HG03354 (cell line): ENCODE results near the gene HIPK2.
"Not testable (repeated sequence)": the region's sequence is repeated elsewhere in the genome, so short reads cannot be mapped to it uniquely, and the experiment has no call there.

Experiments used
- ATAC-seq: cut with Tn5 transposase; IDR thresholded peaks from one replicate; pipeline ENCODE4 v1.9.1; 2021; ENCODE audit warnings: mild to moderate bottlenecking; ENCODE audit not compliant: unreplicated experiment, poor library complexity, severe bottlenecking

The HIPK2 gene

DNA sequence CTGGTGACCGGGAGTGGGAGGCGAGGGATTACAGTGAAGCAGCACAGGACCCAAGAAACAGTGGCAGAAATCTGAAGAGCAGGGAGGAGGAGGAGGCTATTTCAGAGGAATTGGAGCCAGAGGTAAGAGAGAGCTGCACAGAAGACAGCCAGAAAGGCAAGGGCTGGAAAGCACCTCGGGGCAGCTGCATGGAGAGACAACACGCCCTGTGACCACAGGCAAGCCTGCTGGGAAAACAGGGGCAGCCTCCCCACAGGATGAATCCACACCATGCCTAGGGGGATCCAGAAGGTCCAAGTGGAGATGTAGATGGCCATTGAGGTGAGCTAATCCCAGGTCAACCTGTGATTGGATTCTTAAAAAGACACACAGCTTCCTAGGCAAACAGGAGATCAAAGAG lies 135.5 kb downstream of the HIPK2 start:
- no peak for ATAC-seq

DNA sequence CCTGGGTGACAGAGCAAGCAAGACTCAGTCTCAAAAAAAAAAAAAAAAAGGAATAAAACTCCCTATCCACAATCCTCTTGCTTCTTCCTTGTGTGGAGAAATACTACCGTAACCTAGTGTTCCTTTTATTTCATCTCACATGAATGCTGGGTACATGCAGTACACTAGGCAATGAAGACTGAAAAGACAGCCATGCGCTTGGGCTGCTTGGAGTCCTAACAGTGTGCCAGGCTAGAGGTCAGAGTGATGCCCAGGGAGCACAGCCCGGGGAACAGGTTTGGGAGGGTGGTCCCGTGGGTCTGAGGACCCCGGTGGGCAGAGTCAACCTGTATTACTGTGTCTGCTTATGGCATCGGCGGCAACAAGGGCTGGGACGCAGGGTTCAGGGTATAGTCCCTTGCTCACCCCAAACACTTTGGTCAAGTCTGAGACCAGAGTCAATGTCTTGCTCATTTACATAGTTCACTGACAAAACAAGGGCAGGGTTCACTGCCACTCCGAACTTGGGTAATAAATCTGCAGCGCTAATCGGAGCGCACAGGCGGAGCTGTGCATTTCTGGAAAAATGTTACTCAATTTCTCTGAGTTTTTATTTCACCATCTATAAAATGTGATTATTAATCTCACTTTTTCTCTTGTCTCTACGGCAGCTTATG lies 136.3 kb downstream of the HIPK2 start:
- ATAC-seq = no peak

DNA sequence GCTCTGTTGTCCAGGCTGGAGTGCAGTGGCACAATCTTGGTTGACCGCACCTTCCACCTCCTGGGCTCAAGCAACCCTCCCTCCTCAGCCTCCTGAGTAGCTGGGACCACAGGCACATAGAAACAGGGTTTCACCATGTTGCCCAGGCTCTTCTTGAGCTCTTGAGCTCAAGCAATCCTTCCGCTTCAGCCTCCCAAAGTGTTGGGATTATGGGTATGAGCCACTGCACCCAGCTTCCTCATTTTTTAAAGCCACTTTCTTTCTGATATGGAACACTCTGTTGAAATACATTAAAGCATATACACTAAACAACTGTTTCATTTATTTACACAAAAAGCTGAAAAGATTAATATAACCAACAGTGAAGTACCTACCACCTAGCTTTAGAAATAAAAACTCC lies 137.1 kb downstream of the HIPK2 start:
- no peak for ATAC-seq

DNA sequence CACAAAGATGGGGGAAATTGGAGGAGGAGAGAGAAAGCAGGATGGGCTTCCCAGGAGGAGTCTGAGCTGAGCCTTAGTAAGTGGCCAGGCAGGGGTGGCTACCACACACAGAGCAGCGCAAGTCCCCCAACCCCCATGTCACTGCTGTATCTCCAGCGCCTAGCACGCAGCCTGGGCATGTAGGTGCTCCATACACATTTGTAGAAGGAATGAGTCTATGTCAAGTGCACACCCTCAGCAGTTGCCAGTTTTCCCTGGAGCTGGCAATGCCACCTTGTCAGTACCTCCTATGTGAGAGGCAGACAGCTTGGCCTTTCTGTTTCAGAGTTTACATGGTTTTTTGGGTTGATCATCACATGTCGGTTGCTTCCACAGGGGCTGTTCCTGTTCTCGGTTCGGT lies 138.2 kb downstream of the HIPK2 start:
- no peak for ATAC-seq

DNA sequence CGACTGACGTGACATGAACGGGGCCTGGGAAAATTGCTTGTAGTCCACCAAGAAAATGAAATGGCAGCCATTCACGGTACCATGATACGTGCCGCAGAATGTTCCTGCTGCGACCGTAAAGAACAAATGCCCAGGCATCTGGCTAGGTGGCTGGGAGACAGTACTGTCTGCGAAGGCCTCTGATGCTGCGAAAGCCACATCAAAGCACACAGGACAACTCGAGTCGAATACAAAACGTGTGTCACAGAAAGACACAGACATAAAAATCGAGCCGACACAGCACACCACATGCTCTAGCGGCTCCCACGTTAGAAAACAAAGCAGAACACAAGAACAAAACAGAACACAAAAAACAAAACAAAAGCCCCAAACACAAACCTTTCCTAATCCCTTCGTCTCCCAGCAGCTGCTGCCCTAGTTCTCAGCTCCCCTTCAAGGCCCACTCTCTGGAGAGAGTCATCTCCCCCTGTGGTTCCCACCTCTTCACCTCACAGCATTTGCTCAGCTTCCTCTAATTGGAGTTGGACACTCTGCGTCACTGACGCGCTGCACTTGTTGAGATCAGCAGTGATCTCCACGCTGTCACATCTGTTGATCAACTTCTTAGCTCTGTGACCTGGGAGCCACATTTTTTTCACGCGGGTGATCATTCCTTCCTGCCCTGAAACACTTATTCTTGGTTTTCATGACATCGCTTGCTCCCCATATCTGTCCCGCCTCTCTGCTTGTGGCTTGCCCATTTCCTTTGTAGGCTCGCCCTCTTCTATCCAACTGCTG lies 142.1 kb downstream of the HIPK2 start:
- ATAC-seq = no peak

DNA sequence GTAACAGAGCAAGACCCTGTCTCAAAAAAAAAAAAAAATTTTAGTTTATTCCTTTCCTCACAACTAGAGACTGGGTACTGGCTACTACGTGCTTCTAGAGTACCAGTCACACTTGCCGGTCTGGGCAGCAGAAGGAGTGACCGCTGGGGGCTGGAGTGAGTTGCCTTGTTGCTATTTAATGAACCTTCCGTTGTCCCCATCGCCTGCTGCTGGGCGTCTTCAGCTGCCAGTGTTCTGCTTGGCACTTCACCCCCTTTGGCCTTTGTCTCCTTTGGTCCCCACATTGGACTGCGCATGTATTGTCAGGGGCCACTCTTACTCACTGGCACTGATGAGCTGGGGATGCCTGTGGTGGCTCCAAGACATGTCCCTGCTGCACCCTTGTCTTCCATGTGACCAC lies 143.7 kb downstream of the HIPK2 start:
- ATAC-seq = no peak

DNA sequence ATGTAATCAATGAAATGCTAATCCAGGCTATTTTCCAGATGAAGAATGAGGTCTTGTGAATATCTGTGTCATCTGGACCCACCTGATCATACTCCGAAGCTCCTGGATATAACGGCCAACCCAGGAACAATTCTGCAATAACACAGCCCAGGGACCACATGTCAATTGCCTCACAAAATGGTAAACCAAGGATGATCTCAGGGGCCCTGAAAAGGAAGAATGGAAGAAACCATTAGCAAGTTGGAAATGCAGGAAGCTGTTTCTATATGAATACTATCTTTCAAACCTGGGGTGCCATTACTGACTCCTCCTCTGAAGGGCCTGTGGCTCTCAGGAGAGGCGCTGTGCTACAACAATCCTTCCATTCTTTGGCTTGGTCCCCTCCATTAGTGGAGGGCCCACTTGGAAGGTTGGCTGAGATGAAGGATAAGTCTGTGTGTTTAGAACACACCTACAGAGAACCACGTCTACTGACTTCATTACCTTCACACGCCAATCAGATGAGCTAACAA lies 146.2 kb downstream of the HIPK2 start:
- ATAC-seq = no peak

DNA sequence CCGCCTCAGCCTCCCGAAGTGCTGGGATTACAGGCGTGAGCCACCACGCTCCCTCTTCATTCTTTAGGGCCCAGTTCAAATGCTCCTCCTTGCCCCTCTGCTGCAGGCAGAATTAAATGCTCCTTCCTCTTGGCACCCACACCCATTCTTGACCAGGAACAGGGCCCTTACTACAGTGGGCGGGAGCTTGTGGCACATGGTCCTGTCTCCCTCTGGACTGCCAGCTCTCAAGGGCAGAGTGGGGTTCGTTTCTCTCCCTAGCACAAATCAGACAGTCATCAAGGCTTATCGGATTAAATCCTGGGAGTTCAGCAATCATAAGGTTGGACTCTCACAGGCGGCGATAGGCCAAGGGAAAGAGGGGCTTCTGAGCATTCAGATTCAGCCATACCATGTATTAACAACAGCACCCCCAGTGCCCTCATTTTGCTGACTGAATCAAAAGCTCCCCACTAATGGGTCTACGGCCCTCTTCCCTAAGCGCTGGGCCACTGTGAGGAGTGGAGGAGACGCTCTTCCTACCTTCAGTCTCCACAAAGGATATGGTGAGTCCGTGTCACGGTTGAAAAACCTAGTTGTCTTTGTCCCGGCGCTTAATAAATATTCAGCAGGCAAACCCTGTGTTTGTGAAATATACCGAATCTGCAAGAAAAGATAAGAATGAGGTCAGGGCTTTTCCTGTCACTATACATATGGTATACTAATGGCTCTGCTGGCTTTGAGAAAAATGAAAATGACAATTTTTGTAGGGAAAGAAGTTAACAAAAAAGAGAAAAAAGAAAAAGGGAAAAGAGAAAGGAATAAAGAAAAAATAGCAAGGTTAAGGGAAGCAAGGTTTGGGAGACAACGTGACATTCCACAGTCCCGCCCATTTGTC lies 146.9 kb downstream of the HIPK2 start:
- ATAC-seq = no peak

DNA sequence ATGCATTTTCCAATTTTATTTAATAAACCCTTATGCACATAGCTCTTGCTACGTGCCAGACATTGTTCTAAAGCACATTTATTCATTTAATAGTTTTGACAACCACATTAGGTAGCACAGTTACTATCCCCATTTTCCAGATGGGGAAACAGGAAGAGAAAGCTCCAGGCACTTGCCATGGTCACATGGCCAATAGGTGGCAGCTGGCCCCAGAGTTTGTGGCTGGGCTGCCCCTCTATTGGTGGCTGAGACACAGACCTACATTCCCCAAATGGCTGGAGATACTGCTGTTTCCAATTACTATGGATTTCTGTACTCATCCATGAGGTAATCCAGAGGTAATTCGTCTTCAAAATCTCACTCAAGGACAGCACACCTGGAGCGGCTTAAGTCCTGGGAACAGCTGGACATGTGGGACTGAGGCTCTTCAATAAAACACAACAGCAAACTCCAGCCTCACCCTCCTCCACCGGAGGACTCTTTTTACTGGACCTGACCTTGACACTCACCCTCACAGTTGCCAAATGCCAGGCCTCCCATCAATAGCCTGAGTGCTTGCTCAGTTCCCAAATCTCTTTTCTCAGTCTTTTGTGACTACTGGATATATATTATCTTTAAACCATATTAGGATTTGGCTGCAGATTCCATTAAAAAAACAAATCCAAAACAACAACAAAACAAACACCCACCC lies 148.3 kb downstream of the HIPK2 start:
- no peak for ATAC-seq

DNA sequence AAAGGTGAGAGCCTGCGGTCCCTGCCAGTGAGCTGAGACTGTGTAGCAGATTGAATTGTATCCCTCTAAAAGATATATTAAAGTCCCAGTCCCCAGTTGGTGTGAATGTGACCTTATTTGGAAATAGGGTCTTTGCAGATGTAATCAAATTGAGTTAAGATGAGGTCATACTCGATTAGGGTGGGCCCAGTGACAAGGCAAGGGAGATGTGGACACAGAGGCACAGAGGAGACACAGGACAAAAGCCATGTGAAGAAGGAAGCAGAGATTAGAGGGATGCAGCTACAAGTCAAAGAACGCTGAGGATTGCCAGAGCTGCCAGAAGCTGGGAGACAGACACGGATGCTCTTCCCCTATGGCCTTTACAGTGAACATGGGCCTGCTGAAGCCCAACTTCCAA lies 150.0 kb downstream of the HIPK2 start:
- no peak for ATAC-seq

DNA sequence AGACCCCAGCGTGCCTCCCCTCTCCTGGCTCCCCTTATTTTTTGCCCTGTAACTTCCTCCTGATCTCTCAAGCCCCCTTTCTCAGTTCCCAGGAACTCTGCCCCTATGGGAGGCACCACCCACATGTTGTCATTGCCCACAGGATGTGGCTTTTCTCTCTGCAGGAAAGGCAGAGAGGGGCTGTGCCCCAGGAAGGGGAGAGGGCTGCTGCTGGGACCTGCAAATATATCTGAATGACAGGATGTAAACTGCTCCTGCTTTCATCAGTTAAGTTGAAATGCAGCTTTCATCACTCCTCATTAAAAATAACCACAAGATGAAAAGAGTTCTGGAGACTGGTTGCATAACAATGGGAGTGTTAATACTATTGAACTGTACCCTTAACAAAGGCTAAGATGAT lies 151.0 kb downstream of the HIPK2 start:
- ATAC-seq = no peak

DNA sequence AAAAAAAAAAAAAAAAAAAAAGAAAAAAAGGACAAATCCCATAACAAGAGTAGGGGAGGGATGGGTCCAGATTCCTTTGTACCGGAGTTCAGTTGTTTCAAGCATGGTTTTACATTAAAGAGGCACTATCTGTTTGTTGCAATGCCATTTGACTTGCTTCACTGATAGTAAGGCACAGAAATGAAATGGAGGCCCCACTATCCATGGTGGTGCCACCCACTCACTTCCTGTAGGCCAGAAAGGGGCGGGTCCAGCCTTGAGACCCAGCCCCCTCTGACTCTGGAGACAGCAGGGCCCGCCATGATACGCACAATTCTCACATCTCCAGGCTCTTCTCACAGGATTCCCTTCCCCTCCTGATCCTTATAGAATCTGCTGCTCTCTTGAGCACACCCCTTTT lies 154.3 kb downstream of the HIPK2 start:
- no peak for ATAC-seq

DNA sequence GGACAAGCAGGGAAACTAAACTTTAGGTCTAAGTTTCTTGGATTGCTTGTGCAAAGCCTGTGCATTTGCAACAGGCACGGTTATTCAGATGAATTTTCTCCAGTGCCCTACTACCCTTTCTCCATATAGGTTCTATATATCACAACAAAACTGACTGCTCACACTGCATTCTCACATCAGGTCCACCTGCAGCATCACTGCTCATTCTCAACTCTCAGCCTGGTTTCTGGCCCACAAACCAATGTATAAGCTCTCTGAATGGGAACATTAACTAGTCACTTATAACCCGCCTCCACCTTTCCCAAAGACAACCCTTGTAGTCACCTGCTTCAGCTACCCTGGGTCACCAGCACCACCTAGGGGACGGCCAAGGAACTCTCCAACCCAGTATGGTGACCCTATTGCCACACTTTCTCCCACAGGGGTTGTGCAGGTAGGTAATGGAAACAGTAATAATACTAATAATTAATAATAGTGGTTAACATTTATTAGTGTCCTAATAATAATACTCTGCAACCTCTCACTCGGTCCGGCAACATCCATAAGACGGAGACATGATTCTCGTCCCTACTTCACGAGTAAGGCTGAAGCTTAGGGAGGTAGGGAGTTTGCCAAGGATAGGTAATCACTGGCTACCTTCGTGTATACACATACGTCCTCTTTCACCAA lies 157.0 kb downstream of the HIPK2 start:
- peak; percentile 79 for ATAC-seq

DNA sequence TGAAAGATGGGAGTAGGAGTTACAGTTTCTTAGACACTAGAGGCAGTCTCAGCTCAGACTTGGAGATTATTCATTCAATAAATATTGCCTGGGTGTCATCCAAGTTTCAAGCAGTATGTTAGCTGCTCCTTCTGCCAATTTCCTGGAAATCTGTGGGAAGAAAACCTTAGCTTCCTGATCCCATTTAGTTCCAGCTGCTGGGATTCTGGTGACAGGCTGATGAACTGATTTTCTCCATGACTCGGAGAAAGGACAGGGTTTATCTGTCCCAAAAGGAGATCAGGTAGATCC lies 158.5 kb downstream of the HIPK2 start:
- no peak for ATAC-seq

DNA sequence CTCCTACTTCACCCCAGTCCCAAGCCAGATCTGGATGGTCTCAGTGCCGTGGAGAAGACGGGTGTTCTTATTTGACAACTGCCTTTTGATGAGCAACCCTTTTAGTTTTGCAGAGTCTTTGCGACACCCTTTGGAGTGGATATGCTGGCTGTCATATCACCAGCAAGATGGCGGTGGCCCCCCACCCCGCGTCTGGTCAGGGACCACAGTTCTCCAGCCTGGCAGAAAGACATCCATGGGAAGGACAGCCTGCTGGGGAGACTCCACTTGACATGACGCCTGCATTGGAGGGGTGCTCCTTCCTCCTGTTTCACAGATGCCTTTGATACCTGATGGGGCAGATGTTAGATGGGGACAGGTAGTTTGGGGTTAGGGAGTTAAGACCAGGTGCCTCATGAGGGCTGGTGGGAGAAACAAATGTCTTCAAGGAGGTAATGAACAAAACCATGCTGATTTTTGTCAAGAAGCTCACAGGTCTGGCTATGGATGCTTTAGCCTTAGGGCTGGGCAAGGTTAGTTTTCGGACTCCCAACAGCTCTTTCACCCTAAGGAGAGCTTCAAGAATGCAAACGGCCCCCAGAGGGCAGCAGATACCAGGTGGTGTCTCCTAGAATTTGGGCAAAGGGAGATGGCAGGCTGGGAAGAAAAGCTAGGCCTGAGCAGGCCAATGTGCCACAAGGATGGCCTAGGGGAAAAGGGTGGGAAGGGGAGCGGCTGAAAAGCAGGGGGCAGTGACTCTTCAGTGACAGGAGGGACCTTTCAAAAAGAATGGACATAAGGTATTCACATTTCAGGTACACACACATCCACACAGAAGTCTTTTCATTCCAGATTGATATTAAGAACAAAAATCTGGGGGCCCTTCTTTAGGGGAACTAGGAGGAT lies 159.1 kb downstream of the HIPK2 start:
- no peak for ATAC-seq

DNA sequence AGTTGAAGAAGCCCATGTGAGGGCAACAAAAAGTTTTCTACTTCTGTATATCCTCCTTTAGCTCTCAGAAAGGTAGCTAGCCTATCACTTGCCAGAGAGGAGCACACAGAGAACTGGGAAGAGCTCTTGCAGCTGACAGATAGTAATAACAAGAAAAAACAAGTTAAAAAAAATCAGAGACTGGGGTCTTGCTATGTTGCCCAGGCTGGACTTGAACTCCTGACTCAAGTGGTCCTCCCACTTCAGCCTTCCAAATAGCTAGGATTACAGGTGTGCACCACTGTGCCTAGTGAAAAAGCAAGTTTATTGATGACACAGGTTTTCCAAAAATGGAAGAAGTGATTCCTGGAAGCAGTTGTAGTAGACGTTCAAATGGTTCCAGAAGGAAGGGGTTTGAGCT lies 160.7 kb downstream of the HIPK2 start:
- no peak for ATAC-seq

DNA sequence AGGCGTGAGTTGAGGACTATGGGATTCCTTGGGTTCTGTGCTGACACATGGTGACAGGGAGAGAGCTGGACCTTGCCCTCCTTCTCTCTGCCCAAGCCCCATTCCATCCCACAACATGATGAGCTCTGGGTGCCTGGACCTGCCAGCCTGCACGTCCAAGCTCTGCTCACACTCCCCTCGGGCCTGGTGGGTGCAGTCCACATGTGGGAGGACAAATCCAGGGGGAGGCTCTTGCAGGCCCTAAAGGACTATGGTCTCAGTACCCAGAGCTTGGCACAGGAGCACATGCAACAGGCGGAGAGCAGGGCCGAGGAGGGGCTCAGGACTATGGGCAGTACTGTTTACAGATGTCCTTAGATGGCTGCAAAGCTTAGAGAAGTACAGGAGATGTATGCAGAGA lies 162.9 kb downstream of the HIPK2 start:
- no peak for ATAC-seq

DNA sequence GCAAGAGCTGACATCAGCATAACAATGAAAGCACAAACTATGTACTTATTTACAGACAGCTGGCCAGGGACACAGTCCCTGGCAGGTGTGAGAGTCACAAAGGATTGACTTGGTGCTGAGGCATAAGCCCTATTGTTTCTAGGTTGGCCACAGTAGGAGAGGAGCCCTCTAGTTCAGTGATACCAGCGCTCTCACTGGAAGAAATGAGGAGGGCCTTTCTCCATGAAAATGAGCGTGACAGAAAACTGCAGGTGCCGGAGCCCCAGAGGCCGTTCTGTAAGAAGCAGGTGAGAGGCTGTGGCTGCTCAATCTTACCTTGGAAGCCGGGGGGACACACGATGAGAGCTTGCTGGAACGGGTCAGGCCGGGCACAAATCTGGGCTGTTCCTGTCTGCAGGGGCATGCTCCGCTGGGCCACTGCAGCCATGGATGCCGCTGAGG lies 163.8 kb downstream of the HIPK2 start:
- no peak for ATAC-seq

DNA sequence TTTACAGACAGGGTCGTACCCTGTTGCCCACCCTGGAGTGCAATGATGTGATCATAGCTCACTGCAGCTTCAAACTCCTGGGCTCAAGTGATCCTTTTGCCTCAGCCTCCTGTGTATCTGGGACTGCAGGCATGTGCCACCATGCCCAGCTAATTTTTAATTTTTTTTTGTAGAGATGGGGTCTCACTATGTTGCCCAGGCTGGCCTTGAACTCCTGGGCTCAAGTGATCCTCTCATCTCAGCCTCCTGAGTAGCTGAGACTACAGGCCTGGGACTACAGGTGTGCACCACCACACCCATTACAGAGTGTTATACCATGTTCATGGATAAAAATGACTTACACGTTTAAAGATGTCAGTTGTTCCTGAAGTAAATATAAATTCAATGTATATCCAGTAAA lies 166.2 kb downstream of the HIPK2 start:
- not testable (repeated sequence) for ATAC-seq
